GM19372 (cell line): ENCODE measurements around the gene AK5.

Source experiments
- ATAC-seq: cut with Tn5 transposase; IDR thresholded peaks from one replicate; pipeline ENCODE4 v1.9.1; 2021; ENCODE audit warnings: mild to moderate bottlenecking, low read depth, moderate library complexity; ENCODE audit not compliant: unreplicated experiment

The AK5 gene

GRCh38 chr1:77562596-77563150 lies 280.9 kb downstream of the AK5 start:
- no peak for ATAC-seq

- no peak for ATAC-seq
These were observed 283.5 kb downstream of the AK5 start for GRCh38 chr1:77565321-77565720.

- ATAC-seq: no peak
These were observed 289.8 kb downstream of the AK5 start for GRCh38 chr1:77571642-77572041.

- no peak for ATAC-seq
These were observed 297.7 kb downstream of the AK5 start for GRCh38 chr1:77579547-77579946.

- no peak for ATAC-seq
These were observed 301.1 kb downstream of the AK5 start for GRCh38 chr1:77582905-77583304.

GRCh38 chr1:77583483-77583882 lies 301.7 kb downstream of the AK5 start:
- ATAC-seq: no peak

- no peak for ATAC-seq
These were observed 303.1 kb downstream of the AK5 start for GRCh38 chr1:77584884-77585283.

GRCh38 chr1:77585610-77586314 lies 303.9 kb downstream of the AK5 start:
- ATAC-seq: no peak

- no peak for ATAC-seq
These were observed 307.4 kb downstream of the AK5 start for GRCh38 chr1:77589231-77589630.

- ATAC-seq: no peak
These were observed 308.8 kb downstream of the AK5 start for GRCh38 chr1:77590651-77591050.

GRCh38 chr1:77592906-77593305 lies 311.1 kb downstream of the AK5 start:
- ATAC-seq: no peak

GRCh38 chr1:77594366-77595112 lies 312.7 kb downstream of the AK5 start:
- ATAC-seq: peak; percentile 80

GRCh38 chr1:77597310-77597709 lies 315.5 kb downstream of the AK5 start:
- ATAC-seq: no peak

- no peak for ATAC-seq
These were observed 323.6 kb downstream of the AK5 start for GRCh38 chr1:77605246-77606026.

- no peak for ATAC-seq
These were observed 327.1 kb downstream of the AK5 start for GRCh38 chr1:77608893-77609292.
